ENCODE data around the gene TAC4. TPM values are rescaled to one million over a fixed set of nuclear protein-coding genes. Genes with fewer than 3 reads are reported as not detected.

The TAC4 gene
- total and polyA plus RNA-seq, 4 experiments from 2014 or later: not detected

DNA sequence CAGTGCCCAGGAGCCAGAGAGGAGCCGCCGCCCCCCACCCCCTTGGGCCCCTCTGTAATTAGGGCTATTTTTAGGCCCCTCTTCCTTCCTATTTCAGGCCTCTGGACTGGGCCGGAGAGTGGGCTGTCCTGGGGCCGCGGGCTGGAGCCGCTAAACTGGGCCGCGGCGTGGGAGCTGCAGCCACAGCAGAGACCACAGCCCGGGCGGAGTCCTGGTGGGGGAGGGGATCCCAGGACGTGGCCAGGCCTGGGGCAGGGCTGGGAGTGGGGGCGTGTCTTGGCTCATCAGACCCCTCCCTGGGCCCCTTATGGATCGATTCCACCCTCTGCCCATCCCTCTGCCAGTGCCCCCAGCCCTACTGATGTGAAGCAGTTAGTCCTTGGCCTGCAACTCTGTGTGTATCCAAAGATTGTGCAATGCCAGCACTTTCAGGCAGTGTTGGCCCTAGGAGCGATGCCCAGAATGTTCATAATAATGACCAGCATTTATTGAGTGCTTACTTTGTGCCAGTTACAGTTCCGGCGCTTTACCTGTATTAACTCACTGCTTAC, 15.0 kb upstream of the TAC4 start:
- intact Hi-C loops (cut with micrococcal nuclease): no loop called here
- DNase-seq: no peak
- Mint-ChIP-seq H3K9me3 (no peaks in the 10 kb centered on the region), H3K27me3 (peaks cover 4 to 7% of the 10 kb centered on the region in 2 donors), H3K27ac (no peak overlapping the region), H3K4me3 (no peak overlapping the region), H3K4me1 (peaks cover 0 to 5% (median 1%) of the 10 kb centered on the region in 4 donors), H3K36me3 (no peaks in the 10 kb centered on the region)
- Histone ChIP-seq H3K27me3 (ENCODE audit: insufficient read depth, low read length) (no peaks in the 10 kb centered on the region), H3K36me3 (ENCODE audit: insufficient read depth, low read length) (no peaks in the 10 kb centered on the region), H3K4me3 (ENCODE audit: low read length in 2 of 2) (no peak overlapping the region), H3K4me1 (ENCODE audit: insufficient read depth, low read length) (no peaks in the 10 kb centered on the region), H3K9me3 (ENCODE audit: control insufficient read depth in 1 of 2, low read length in 2 of 2) (no peaks in the 10 kb centered on the region), H3K27ac (ENCODE audit: low read depth, low read length) (no peak overlapping the region)
- ChIA-PET CTCF (ENCODE audit: partially characterized antibody) (interaction anchor here (0.8 to 14.7 kb wide), 2 partner anchors 134 to 141 kb away, joined by 4 to 195 read pairs; partner anchors contain the start of gene DLX3), POLR2A (ENCODE audit: partially characterized antibody) (no interaction called here)

DNA sequence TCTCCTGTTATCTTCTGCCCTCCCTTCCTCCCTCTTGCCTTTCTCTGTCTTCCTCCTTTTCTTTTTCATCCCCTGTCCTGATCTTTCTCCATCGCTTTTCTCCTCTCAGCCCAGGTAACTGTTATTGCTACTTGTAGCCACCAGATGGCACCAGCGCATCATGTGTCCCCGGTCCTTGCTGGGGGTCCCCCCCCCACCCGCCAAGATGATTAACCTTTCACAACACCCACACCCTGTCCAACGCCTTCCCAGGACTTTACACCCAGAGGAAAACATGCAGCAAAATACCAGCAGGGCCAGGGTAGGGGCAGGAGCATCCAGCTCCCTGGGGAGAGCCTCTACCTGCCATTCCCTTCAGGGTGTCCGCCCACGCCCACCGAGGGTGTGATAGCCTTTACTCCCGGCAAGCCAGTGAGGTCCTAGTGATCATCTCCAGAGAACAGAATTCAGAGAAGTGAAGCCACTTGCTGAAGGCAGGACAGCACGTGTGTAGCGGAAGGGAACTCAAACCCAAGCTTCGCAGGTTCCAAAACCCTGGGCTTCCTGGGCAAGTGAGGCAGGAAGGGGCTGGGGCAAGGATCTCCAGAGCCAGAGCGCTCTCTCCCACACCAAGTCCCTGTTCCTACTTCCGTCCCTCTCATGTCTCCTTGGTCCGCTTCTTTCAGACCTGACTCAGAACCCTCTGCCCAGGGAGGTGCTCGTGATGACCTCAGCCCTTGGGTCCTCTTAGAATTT, 13.4 kb upstream of the TAC4 start:
- Histone ChIP-seq H3K27ac (ENCODE audit: low read depth, low read length) (no peak overlapping the region), H3K4me1 (ENCODE audit: insufficient read depth, low read length) (no peaks in the 10 kb centered on the region), H3K9me3 (ENCODE audit: control insufficient read depth in 1 of 2, low read length in 2 of 2) (no peaks in the 10 kb centered on the region), H3K27me3 (ENCODE audit: insufficient read depth, low read length) (no peaks in the 10 kb centered on the region), H3K4me3 (ENCODE audit: low read length in 2 of 2) (no peak overlapping the region), H3K36me3 (ENCODE audit: insufficient read depth, low read length) (no peaks in the 10 kb centered on the region)
- Mint-ChIP-seq H3K4me1 (peaks cover 0 to 3% (median 1%) of the 10 kb centered on the region in 4 donors), H3K9me3 (no peaks in the 10 kb centered on the region), H3K27ac (no peak overlapping the region), H3K27me3 (peaks cover 3 to 7% of the 10 kb centered on the region in 2 donors), H3K36me3 (no peaks in the 10 kb centered on the region), H3K4me3 (no peak overlapping the region)
- DNase-seq: peak in 4 of 5 donors; percentile 39 to 48 (median 44)
- POLR2A ChIA-PET (ENCODE audit: partially characterized antibody): no interaction called here
- CTCF ChIA-PET (ENCODE audit: partially characterized antibody): interaction anchor here (0.7 to 14.7 kb wide), 5 partner anchors 90 to 141 kb away, joined by 3 to 195 read pairs (median 3); partner anchors contain the start of gene DLX3
- intact Hi-C loops (cut with micrococcal nuclease): loop anchor here (1.0 to 2.0 kb wide), 2 partner anchors 91 to 137 kb away; no protein-coding TSS in a partner anchor

DNA sequence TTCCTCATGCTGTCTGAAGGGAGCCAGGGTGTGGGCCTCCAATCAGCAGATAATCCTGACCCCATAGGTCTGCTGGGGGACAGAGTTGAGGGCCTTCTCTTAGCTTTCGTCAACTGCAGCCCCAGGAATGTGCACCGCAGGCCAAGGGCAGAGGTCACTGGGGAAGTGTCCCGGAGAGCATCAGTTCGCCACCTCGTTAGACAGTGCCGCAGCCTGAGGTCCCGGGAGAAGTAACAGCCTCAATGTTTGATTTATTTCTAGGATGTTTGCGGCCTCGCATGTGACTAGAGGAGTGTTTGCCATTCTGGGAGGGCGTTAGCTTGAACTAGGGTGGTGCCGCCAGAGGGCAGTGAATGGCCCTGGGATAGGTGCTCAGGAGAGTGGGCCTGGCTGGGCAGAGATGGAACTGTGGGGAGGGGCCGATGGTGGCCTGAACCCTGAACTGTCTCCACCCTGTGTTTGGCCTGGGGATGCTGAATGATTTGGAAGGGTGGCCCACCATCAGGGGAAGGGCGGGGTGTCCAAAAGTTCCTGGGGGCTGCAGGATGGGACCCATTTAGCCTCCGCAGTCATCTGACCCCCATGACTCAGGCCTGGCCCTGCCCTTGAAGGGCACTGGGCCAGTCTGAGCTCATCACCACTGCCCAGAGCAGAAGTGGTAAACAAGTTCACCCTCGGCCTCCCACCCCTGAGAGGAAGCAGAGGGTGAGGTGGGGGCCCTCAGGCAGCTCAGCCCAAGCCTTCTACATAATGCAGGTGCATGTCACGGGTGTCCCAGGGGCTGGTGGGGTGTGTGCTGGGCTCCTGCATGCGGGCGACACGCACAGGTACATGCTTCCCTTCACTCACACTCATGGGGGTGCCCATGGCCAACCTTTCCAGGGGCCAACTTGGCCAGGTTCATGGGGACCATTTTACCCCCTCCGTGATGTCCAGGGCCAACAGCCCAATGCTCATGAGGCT, 12.4 kb upstream of the TAC4 start:
- H3K27me3 ChIP-seq (ENCODE audit: insufficient read depth, low read length): no peaks in the 10 kb centered on the region
- intact Hi-C loops (cut with micrococcal nuclease): loop anchor here (2.0 to 10.0 kb wide), 2 partner anchors 93 to 235 kb away; partner anchors contain the start of gene PDK2
- no peak for DNase-seq
- H3K4me1 ChIP-seq (ENCODE audit: insufficient read depth, low read length): no peaks in the 10 kb centered on the region
- no peak overlapping the region for H3K27ac ChIP-seq (ENCODE audit: low read depth, low read length)
- no peaks in the 10 kb centered on the region for H3K36me3 Mint-ChIP-seq
- ChIA-PET POLR2A (ENCODE audit: partially characterized antibody) (interaction anchor here (1.2 kb wide), 1 partner anchor 137 kb away, joined by 4 read pairs; no protein-coding TSS in a partner anchor), CTCF (ENCODE audit: partially characterized antibody) (interaction anchor here (0.6 to 14.7 kb wide), 5 partner anchors 16 to 137 kb away, joined by 3 to 195 read pairs (median 4); partner anchors contain the start of gene DLX3)
- no peaks in the 10 kb centered on the region for H3K9me3 ChIP-seq (ENCODE audit: control insufficient read depth in 1 of 2, low read length in 2 of 2)
- H3K36me3 ChIP-seq (ENCODE audit: insufficient read depth, low read length): no peaks in the 10 kb centered on the region
- no peak overlapping the region for H3K4me3 Mint-ChIP-seq
- H3K4me3 ChIP-seq (ENCODE audit: low read length in 2 of 2): no peak overlapping the region
- H3K9me3 Mint-ChIP-seq: no peaks in the 10 kb centered on the region
- H3K27me3 Mint-ChIP-seq: peaks cover 3 to 9% of the 10 kb centered on the region in 2 donors
- H3K4me1 Mint-ChIP-seq: peaks cover 0 to 3% (median 1%) of the 10 kb centered on the region in 4 donors
- no peak overlapping the region for H3K27ac Mint-ChIP-seq

DNA sequence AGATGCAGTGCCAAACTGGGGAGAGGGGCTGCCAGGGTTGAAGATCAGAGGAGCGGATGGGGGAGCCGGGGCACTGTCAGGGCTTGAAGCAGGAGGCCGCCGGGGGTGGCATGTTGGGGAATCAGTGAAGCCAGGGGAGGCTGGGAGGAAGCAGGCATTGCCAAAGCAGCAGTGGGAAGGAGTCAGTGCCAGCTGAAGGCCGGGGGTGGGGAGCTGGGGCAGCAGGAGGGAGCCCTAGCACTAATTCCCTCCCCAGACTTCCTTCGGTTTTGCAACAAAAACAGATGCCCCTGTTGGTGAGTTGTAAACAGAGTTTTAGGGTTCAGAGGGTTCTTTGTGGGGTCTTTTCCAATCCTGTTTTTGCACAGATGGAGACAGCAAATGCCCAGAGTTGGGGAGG, 10.9 kb upstream of the TAC4 start:
- no peaks in the 10 kb centered on the region for H3K9me3 ChIP-seq (ENCODE audit: control insufficient read depth in 1 of 2, low read length in 2 of 2)
- peaks cover 3 to 7% of the 10 kb centered on the region in 2 donors for H3K27me3 Mint-ChIP-seq
- peaks cover 0 to 3% (median 1%) of the 10 kb centered on the region in 4 donors for H3K4me1 Mint-ChIP-seq
- H3K9me3 Mint-ChIP-seq: no peaks in the 10 kb centered on the region
- intact Hi-C loops (cut with micrococcal nuclease): loop anchor here (10.0 kb wide), 1 partner anchor 236 kb away; the partner anchor contains the start of gene PDK2
- H3K4me3 Mint-ChIP-seq: no peak overlapping the region
- H3K4me1 ChIP-seq (ENCODE audit: insufficient read depth, low read length): no peaks in the 10 kb centered on the region
- H3K27ac Mint-ChIP-seq: peak overlapping the region in 1 of 7 donors; percentile 29
- no peaks in the 10 kb centered on the region for H3K36me3 Mint-ChIP-seq
- no peak for DNase-seq
- POLR2A ChIA-PET (ENCODE audit: partially characterized antibody): no interaction called here
- H3K4me3 ChIP-seq (ENCODE audit: low read length in 2 of 2): no peak overlapping the region
- CTCF ChIA-PET (ENCODE audit: partially characterized antibody): interaction anchor here (14.7 kb wide), 1 partner anchor 138 kb away, joined by 195 read pairs; the partner anchor contains the start of gene DLX3
- H3K27me3 ChIP-seq (ENCODE audit: insufficient read depth, low read length): no peaks in the 10 kb centered on the region
- H3K27ac ChIP-seq (ENCODE audit: low read depth, low read length): no peak overlapping the region
- H3K36me3 ChIP-seq (ENCODE audit: insufficient read depth, low read length): no peaks in the 10 kb centered on the region

DNA sequence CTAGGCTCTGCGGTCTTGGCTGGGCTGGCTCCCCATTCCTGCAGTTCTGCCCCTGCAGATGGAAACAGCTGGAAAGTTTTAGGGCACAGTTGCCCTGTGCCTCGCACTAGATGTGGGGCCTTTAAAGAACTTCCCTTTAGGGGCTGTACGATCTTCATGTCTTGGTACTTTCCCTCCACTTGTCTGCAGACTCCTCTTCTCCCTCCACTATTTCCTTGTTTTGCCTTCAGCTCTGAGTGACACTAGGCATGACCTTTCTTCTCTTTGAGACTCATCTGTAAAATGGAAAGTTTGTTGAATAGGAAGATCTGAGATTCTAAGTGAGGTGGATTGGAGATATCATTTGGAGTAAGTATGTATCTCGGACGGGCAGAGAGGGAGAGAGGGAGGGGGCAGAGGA, 6.3 kb upstream of the TAC4 start:
- H3K27me3 ChIP-seq (ENCODE audit: insufficient read depth, low read length): no peaks in the 10 kb centered on the region
- H3K4me1 Mint-ChIP-seq: peaks cover 10 to 29% (median 17%) of the 10 kb centered on the region in 4 donors
- ChIA-PET POLR2A (ENCODE audit: partially characterized antibody) (no interaction called here), CTCF (ENCODE audit: partially characterized antibody) (interaction anchor here (1.2 to 2.3 kb wide), 3 partner anchors 143 to 297 kb away, joined by 4 to 6 read pairs (median 6); no protein-coding TSS in a partner anchor)
- peaks cover 16% of the 10 kb centered on the region for H3K4me1 ChIP-seq (ENCODE audit: insufficient read depth, low read length)
- intact Hi-C loops (cut with micrococcal nuclease): loop anchor here (5.0 to 10.0 kb wide), 2 partner anchors 37 to 241 kb away; partner anchors contain the start of gene PDK2
- no peak overlapping the region for H3K27ac ChIP-seq (ENCODE audit: low read depth, low read length)
- H3K36me3 Mint-ChIP-seq: peaks cover 0 to 4% of the 10 kb centered on the region in 2 donors
- H3K27me3 Mint-ChIP-seq: peaks cover 0 to 4% of the 10 kb centered on the region in 2 donors
- no peak for DNase-seq
- H3K27ac Mint-ChIP-seq: no peak overlapping the region
- no peaks in the 10 kb centered on the region for H3K9me3 ChIP-seq (ENCODE audit: control insufficient read depth in 1 of 2, low read length in 2 of 2)
- no peak overlapping the region for H3K4me3 ChIP-seq (ENCODE audit: low read length in 2 of 2)
- H3K4me3 Mint-ChIP-seq: no peak overlapping the region
- H3K36me3 ChIP-seq (ENCODE audit: insufficient read depth, low read length): no peaks in the 10 kb centered on the region
- H3K9me3 Mint-ChIP-seq: no peaks in the 10 kb centered on the region

DNA sequence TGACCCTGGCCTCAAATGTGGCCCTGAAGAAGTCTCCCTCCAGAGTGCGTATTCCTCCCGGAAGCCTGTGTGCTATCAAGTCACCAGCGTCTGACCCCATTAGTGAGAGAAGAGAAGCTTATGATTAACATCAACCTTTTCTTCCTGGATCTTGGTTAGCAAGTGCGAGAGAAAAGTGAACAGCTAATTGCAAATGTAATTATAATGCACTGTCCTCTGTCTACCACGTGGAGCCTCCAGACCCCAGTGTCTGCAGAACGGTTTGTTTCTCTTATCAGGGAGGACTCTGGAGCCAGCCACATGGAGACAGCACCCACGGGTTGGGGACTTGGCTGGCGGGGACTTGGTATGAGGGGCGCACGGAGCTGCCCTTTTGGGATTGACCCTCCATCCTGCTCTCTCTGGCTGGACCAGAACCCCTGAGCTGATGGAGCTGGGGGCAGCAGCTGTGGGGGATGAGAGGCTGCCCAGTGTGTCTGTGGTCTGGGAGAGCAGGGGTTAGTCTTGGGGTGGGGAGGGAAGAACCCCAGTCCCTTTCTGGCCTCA, 5.7 kb upstream of the TAC4 start:
- no peak overlapping the region for H3K4me3 Mint-ChIP-seq
- H3K36me3 ChIP-seq (ENCODE audit: insufficient read depth, low read length): no peaks in the 10 kb centered on the region
- no peaks in the 10 kb centered on the region for H3K9me3 ChIP-seq (ENCODE audit: control insufficient read depth in 1 of 2, low read length in 2 of 2)
- H3K27ac ChIP-seq (ENCODE audit: low read depth, low read length): no peak overlapping the region
- intact Hi-C loops (cut with micrococcal nuclease): loop anchor here (5.0 to 10.0 kb wide), 2 partner anchors 36 to 241 kb away; partner anchors contain the start of gene PDK2
- no peak for DNase-seq
- peaks cover 0 to 4% of the 10 kb centered on the region in 2 donors for H3K36me3 Mint-ChIP-seq
- POLR2A ChIA-PET (ENCODE audit: partially characterized antibody): no interaction called here
- H3K4me3 ChIP-seq (ENCODE audit: low read length in 2 of 2): no peak overlapping the region
- H3K27me3 Mint-ChIP-seq: peaks cover 0 to 4% of the 10 kb centered on the region in 2 donors
- peaks cover 12 to 29% (median 18%) of the 10 kb centered on the region in 4 donors for H3K4me1 Mint-ChIP-seq
- H3K4me1 ChIP-seq (ENCODE audit: insufficient read depth, low read length): peaks cover 16% of the 10 kb centered on the region
- no peaks in the 10 kb centered on the region for H3K9me3 Mint-ChIP-seq
- H3K27ac Mint-ChIP-seq: no peak overlapping the region
- CTCF ChIA-PET (ENCODE audit: partially characterized antibody): interaction anchor here (1.2 to 2.3 kb wide), 4 partner anchors 12 to 297 kb away, joined by 3 to 6 read pairs (median 5); no protein-coding TSS in a partner anchor
- no peaks in the 10 kb centered on the region for H3K27me3 ChIP-seq (ENCODE audit: insufficient read depth, low read length)

Measured in CD4-positive, alpha-beta memory T cell (primary cell).